Measurements from ENCODE around the gene ZNF648. TPM values are rescaled to one million over a fixed set of nuclear protein-coding genes. Genes with fewer than 3 reads are reported as not detected.

ZNF648 gene, protein sequence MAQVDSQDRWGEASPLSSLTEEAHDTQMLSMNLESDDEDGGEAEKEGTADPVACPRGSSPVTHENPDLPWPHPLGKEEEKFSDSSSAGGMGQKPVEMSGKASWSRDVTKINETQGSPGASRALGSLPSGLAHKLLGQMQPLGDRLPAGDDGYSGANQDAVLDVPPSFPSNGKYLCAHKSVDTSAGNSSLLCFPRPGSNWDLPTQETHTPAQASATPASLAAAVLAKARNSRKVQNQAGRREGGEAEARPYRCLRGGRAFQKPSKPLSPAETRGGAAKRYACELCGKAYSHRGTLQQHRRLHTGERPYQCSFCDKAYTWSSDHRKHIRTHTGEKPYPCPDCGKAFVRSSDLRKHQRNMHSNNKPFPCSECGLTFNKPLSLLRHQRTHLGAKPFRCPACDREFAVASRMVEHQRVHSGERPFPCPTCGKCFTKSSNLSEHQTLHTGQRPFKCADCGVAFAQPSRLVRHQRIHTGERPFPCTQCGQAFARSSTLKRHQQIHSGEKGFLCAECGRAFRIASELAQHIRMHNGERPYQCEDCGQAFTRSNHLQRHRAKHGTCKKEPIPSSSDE
- not detected for total RNA-seq
- long read RNA-seq, result 0 reads

DNA sequence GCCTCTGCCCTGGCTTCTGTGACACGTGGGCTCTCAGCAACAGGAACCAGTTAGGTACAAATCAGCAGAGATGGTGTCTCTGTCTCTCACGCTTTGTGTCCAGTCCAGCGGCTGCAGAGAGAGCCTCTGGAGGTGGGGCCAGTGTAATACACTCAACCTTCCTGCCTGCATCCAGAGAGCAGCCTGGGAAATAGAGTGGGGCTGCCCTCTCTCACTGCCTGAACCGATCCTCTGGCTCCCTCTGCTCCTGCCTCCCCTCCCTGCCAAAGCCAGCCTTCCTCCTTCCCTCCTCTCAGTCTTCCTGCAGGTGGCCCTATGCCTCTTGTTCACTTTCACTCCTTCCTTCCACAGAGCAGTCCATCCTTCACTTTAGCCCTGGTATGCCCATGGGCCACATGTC lies at the start of gene ZNF648:
Gene ZNF648 (minus strand): TSS at position 119 of the 400 bp plus-strand sequence. CDS start 3,702 bp downstream, outside the sequence.
- Histone ChIP-seq H3K27me3 (ENCODE audit: low read depth) (peaks cover 22% of the 10 kb centered on the region), H3K36me3 (no peaks in the 10 kb centered on the region), H3K4me3 (no peak within 1 kb of the TSS), H3K4me1 (no peaks in the 10 kb centered on the region), H3K27ac (no peak within 1 kb of the TSS), H3K9me3 (no peaks in the 10 kb centered on the region)
- no peak for ATAC-seq
- intact Hi-C loops (cut with DNase I), result no loop called here
- TF ChIP-seq, protein P1, sequence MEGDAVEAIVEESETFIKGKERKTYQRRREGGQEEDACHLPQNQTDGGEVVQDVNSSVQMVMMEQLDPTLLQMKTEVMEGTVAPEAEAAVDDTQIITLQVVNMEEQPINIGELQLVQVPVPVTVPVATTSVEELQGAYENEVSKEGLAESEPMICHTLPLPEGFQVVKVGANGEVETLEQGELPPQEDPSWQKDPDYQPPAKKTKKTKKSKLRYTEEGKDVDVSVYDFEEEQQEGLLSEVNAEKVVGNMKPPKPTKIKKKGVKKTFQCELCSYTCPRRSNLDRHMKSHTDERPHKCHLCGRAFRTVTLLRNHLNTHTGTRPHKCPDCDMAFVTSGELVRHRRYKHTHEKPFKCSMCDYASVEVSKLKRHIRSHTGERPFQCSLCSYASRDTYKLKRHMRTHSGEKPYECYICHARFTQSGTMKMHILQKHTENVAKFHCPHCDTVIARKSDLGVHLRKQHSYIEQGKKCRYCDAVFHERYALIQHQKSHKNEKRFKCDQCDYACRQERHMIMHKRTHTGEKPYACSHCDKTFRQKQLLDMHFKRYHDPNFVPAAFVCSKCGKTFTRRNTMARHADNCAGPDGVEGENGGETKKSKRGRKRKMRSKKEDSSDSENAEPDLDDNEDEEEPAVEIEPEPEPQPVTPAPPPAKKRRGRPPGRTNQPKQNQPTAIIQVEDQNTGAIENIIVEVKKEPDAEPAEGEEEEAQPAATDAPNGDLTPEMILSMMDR (IDR thresholded peaks at IDR 0.05), result no peak
- DNase-seq, result no peak

DNA sequence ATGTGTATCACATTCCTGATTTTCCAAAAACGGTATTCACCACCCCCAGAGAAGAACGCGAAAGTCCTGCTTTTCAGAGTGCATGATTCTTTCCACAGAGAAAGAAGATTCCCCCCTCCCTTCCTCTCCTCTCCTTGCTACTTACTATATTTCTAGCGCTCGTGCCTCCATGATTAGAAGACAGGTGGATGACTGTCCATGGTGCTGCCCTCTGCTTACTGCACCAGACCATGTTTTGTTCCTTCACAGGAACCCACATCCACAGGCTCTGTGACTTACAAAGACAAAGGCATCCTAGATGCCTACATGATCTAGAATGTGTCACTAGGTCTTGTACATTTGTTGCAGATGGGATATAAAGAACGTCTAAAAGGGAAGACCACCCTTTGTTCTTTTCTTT lies 49.1 kb upstream of the ZNF648 start:
- Histone ChIP-seq H3K27me3 (ENCODE audit: low read depth) (no peaks in the 10 kb centered on the region), H3K9me3 (no peaks in the 10 kb centered on the region), H3K36me3 (no peaks in the 10 kb centered on the region), H3K4me1 (no peaks in the 10 kb centered on the region), H3K27ac (no peak overlapping the region), H3K4me3 (no peak overlapping the region)
- intact Hi-C loops (cut with DNase I), result no loop called here
- TF ChIP-seq, protein P1 (IDR thresholded peaks at IDR 0.05), result no peak
- ATAC-seq, result peak in 1 of 2 donors; percentile 52
- no peak for DNase-seq

DNA sequence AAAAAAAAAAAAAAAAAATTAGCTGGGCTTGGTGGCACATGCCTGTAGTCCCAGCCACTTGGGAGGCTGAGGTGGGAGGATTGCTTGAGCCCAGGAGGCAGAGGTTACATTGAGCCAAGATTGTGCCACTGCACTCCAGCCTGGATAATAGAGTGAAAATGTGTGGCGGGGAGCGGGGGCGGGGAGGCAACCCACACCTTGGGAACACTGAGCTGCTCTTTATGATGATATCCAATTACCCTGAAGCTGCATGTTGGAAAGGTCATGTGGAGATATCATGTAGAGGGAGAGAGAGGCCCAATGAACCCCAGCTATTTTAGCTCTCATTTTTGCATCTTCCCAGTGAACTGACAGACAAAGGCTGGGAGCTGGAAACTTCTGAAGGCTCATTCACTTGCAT lies 48.3 kb upstream of the ZNF648 start:
- ATAC-seq (no peak), DNase-seq (no peak)
- Histone ChIP-seq H3K27ac (no peak overlapping the region), H3K9me3 (no peaks in the 10 kb centered on the region), H3K4me3 (no peak overlapping the region), H3K27me3 (ENCODE audit: low read depth) (no peaks in the 10 kb centered on the region), H3K4me1 (no peaks in the 10 kb centered on the region), H3K36me3 (no peaks in the 10 kb centered on the region)
- TF ChIP-seq, protein P1 (IDR thresholded peaks at IDR 0.05), result no peak
- intact Hi-C loops (cut with DNase I), result no loop called here

DNA sequence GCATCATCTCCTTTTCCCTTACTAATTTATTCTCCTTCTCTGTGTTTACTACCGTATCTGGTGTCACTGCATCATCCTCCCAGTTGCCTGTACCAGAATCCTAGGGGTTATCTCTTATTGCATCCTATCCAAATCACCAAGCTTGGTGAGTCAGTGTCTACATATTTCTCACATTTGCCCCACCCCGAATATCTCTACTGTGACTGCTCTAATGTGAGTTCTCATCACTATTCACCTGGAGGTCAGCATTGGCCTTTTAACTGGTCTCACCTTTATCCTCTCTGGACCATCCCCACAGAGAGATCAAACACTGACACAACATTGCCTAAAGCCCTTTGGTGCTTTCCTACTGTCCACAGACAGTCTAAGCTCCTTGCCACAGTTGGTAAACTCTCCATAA lies 45.7 kb upstream of the ZNF648 start:
- TF ChIP-seq, protein P1 (IDR thresholded peaks at IDR 0.05), result no peak
- DNase-seq (no peak), ATAC-seq (no peak)
- Histone ChIP-seq H3K9me3 (no peaks in the 10 kb centered on the region), H3K36me3 (no peaks in the 10 kb centered on the region), H3K27ac (no peak overlapping the region), H3K4me3 (no peak overlapping the region), H3K4me1 (no peaks in the 10 kb centered on the region), H3K27me3 (ENCODE audit: low read depth) (no peaks in the 10 kb centered on the region)
- intact Hi-C loops (cut with DNase I), result no loop called here

DNA sequence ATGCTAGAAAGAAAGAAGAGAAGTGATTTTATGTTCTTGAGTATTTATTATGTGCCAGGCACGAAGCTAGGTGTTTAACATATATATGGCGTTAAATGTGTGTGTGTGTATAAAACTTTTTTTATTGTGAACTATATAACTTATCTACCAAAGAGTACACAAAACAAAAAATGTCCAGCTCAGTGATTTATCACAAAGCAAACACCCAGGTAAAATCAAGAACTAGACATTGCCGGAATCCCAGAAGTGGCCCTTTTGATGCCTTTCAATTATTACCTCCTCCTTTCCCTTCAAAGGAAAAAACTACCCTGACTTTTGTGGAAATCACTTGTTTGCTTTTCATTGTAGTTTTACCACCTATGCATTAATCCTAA lies 40.5 kb upstream of the ZNF648 start:
- TF ChIP-seq, protein P1 (IDR thresholded peaks at IDR 0.05), result no peak
- ATAC-seq (peak in 1 of 2 donors; percentile 36), DNase-seq (no peak)
- Histone ChIP-seq H3K27ac (no peak overlapping the region), H3K4me1 (no peaks in the 10 kb centered on the region), H3K4me3 (no peak overlapping the region), H3K36me3 (no peaks in the 10 kb centered on the region), H3K27me3 (ENCODE audit: low read depth) (no peaks in the 10 kb centered on the region), H3K9me3 (no peaks in the 10 kb centered on the region)
- intact Hi-C loops (cut with DNase I), result no loop called here

Measured in lower lobe of right lung (tissue), 2 donors.